NB4 (cell line): ENCODE results near the gene SDCBP2.

Experiments
- MYC ChIP-seq: IDR thresholded peaks from 2 replicates; pipeline ENCODE4 v1.6.1; 2011; ENCODE audit warnings: low read depth, low read length
- POLR2A ChIP-seq: IDR thresholded peaks from 2 replicates; pipeline ENCODE4 v1.6.1; 2011; ENCODE audit warnings: mild to moderate bottlenecking; ENCODE audit not compliant: insufficient read length; ENCODE audit errors: extremely low read depth
- TF ChIP-seq, protein P1 (sequence below): IDR thresholded peaks from one replicate; pipeline ENCODE4 v1.5.1; 2012; ENCODE audit warnings: low read depth, low read length
- TF ChIP-seq, protein P2 (sequence below): IDR thresholded peaks from 2 replicates; pipeline ENCODE4 v1.6.1; 2011; ENCODE audit warnings: low read depth, low read length

DNA sequence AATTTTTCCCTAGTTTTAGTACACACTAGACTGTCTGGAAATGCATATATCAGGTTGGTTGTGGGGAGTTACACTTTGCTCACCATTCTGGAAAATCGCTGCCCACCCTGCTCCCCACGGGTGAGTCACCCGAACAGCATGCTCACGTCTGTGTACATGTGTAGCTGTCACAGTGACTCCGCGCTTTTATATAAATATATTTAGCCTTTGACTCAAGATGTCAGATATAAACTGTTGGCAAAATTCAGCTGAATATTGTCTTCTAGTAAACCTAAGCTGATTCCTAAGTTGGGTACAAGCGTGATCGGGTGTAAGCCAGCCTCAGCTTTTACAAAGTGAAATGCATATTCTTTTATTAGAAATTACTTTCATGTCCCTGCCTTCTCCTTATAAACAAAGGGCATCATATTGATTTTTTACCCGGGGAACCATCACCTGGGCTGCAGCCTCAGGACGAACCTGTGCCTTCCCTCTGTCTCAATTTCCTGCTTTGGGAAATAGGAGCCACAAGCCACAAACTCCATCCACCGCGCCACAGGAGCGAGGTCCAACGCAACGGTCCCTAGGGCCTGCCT is 4.3 kb downstream of the SDCBP2 start:
- TF ChIP-seq POLR2A, result no peak
- TF ChIP-seq, protein P1, sequence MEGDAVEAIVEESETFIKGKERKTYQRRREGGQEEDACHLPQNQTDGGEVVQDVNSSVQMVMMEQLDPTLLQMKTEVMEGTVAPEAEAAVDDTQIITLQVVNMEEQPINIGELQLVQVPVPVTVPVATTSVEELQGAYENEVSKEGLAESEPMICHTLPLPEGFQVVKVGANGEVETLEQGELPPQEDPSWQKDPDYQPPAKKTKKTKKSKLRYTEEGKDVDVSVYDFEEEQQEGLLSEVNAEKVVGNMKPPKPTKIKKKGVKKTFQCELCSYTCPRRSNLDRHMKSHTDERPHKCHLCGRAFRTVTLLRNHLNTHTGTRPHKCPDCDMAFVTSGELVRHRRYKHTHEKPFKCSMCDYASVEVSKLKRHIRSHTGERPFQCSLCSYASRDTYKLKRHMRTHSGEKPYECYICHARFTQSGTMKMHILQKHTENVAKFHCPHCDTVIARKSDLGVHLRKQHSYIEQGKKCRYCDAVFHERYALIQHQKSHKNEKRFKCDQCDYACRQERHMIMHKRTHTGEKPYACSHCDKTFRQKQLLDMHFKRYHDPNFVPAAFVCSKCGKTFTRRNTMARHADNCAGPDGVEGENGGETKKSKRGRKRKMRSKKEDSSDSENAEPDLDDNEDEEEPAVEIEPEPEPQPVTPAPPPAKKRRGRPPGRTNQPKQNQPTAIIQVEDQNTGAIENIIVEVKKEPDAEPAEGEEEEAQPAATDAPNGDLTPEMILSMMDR, result no peak
- TF ChIP-seq, protein P2, sequence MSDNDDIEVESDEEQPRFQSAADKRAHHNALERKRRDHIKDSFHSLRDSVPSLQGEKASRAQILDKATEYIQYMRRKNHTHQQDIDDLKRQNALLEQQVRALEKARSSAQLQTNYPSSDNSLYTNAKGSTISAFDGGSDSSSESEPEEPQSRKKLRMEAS, result no peak
- no peak for TF ChIP-seq MYC
